SK-MEL-5 (cell line): Measurements from ENCODE around the gene UNC13C. TPM values are rescaled to one million over a fixed set of nuclear protein-coding genes. Genes with fewer than 3 reads are reported as not detected.
"Not testable (repeated sequence)": the region's sequence is repeated elsewhere in the genome, so short reads cannot be mapped to it uniquely, and the experiment has no call there.

Experiments used
- DNase-seq: peaks from one replicate; pipeline ENCODE4 v3.0.0-alpha.2; 2016; ENCODE audit warnings: low read depth, low spot score
- in situ Hi-C: cut with HindIII; loops from 2 replicates; pipeline ENCODE4 v1.10.0; 2016; ENCODE audit warnings: low sequenced_read_pairs, high pct_unique_total_duplicates, low pct_unique_long_range_greater_than_20kb
- total RNA-seq: library from RNA; depleted of rRNA; stranded (reverse); fragments of >200 nt; shearing (Covaris generic); gene quantifications from 2 replicates; pipeline ENCODE4 v1.2.3, GENCODE V29; 2014

UNC13C gene
- total RNA-seq, 1 experiment from 2014 or later: not detected

GRCh38 chr15:54322341-54322740, 344.1 kb downstream of the UNC13C start:
- in situ Hi-C loops: no loop called here
- no peak for DNase-seq

DNA sequence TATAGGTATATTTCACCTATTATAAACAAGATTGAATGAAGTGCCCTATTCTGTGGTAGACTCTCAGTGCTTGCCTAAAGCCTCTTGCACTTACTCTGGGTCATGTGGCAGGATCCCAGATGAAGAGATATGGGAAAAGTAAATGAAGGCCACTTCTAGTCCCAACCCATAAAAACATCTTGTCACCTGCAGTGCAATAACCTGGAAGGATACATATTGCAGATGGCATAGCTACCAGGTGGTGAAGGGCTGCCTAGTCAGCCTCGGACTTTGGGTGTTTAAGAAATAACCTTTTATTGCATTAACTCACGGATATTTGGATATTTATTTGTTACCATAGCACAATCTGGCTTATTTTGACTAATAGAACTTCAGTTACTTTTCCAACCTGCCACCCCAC, 367.1 kb downstream of the UNC13C start:
- in situ Hi-C loops: no loop called here
- DNase-seq: no peak

- no peak for DNase-seq
- in situ Hi-C loops: no loop called here
Observed at GRCh38 chr15:54345827-54346226, 367.6 kb downstream of the UNC13C start.

DNA sequence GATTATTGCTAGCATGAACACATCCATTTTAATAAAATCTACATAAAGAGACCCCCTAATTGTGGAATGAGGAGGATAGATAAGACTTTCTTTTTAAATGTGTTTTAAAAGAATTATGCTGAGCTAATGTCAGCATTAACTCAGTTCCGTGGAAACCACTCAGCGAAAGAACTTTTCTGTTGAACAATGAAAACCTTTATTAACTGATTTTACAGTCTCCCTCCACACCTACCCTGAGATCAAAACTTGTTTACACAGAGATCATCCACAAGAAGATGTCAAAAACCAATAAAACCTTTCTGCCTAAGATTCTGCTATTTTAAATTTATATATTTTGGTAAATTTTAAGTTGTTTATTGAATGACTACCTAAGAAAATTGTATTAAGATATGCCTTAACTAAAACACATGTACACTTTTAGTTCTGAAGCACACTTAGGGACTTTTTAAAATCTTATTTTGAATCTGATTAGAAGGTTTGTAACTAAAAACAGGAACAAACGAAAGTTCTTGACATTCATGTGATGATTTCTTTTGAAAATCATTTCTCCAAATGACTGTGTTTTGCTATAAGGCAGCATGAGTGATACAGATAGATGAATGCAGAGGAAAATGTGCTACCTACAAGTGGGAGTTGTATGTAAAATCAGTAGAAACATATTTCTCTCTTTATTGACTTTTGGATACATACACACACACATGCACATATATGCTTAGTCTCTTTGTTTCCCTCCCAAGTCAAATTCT, 369.0 kb downstream of the UNC13C start:
- no peak for DNase-seq
- in situ Hi-C loops: no loop called here

DNA sequence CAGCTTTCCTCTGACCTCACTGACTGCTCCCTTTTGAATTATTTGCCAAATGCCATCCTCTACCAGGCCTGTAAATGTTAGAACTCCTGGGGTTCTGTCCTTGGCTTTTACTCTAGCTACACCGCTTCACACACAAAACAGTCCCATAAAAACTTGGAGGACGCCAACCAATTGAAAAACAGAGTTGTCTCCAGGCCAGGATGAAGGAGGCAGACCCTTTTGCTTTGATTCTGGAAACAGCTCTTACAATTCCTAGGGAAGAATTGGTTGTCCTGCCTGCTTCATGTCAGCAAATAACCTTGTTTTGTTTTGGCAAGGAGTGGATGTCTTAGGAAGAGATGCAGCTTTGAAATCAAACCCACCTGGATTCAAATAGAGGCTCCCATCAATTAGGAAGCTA, 375.5 kb downstream of the UNC13C start:
- in situ Hi-C loops: no loop called here
- no peak for DNase-seq

- in situ Hi-C loops: no loop called here
- DNase-seq: no peak
Observed at GRCh38 chr15:54354341-54354740, 376.1 kb downstream of the UNC13C start.

- no peak for DNase-seq
- in situ Hi-C loops: no loop called here
Observed at GRCh38 chr15:54364961-54365360, 386.7 kb downstream of the UNC13C start.

GRCh38 chr15:54373332-54373731, 395.1 kb downstream of the UNC13C start:
- DNase-seq: no peak
- in situ Hi-C loops: no loop called here

DNA sequence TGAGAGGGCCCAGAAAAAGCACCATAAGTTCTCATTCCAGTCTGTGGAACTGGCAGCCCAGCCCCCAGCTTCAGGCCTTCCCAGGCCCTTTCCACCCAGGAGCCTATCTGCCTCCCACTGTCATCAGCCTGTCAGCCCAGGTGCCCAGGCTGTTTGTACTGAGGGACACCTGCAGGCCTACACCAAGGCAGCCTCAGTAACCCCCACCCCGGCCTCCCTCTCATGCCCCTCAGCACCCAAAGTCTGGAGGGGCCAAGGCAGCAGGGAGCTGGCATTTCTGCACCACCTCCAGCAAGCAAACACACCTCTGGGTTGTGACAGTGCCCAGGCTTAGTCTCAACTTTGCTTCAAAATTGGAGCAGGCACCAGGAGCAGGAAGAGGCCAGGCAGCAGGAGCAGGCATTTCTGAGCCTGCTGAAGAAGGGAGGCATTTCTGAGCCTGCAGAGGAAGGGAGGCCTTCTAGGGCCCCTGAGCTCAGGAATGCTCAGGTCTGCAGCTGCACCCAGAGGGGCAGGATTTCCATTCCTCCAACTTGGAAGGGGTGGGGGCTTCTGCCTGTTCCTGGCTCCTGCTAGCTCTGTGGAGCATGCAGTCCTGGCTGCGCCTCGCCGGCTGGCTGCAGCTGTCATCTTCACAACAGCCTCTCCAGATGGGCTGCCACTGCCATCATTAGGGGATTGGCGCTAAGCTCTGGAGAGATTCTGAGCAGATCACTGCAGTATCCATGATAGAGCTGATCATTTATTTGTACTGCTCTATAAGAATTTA, 396.1 kb downstream of the UNC13C start:
- no peak for DNase-seq
- in situ Hi-C loops: no loop called here

- DNase-seq: no peak
- in situ Hi-C loops: no loop called here
Observed at GRCh38 chr15:54387799-54388198, 409.6 kb downstream of the UNC13C start.

GRCh38 chr15:54388746-54389145, 410.5 kb downstream of the UNC13C start:
- in situ Hi-C loops: no loop called here
- DNase-seq: no peak

GRCh38 chr15:54410481-54410880, 432.2 kb downstream of the UNC13C start:
- DNase-seq: no peak
- in situ Hi-C loops: no loop called here

DNA sequence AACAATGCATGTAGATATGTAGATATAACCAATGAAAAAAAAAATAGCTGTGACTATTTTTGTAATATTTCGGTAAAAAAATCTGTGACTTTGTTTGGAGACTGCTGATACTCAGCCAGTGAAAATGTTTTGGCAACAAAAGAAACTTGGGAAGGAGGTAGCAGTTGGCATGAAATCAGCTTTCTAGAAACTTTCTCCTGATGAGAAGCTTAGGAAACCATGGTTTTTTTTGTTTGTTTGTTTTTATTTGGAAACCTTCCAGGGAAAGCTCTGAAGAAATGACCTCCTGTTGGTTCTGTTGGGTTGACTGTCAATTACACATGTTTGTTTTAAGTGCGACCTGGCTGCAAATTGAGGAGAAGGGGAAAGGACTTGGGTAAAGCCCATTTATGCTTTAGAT, 445.9 kb downstream of the UNC13C start:
- in situ Hi-C loops: no loop called here

DNA sequence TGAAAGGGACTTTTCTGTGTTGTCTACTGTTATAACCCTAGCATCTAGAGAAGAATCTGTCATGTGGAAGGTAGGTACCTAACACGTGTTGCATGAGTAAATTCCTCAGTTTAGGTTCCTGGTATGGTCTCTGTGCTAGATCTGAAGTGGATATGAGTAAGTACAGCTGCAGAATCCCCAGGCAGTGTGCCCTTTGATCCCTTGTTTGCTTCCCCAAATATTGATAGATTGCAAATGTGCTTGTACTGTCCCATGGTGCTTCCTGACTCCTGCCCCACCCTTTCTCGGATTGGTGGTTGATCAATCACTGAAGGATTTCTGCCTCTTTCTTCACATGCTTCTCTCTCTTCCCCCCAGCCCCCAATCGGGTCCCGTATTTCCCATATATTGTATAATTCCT, 450.4 kb downstream of the UNC13C start:
- DNase-seq: no peak
- in situ Hi-C loops: no loop called here

More for the DNA sequence above, 445.9 kb downstream of the UNC13C start:
- no peak for DNase-seq

DNA sequence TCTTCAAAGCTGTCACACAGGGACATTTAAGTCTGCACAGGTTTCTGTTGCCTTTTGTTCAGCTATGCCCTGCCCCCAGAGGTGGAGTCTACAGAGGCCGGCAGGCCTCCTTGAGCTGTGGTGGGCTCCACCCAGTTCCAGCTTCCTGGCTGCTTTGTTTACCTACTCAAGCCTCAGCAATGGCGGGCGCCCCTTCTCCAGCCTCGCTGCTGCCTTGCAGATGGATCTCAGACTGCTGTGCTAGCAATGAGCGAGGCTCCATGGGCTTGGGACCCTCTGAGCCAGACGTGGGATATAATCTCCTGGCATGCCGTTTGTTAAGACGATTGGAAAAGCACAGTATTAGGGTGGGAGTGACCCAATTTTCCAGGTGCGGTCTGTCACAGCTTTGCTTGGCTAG, 472.0 kb downstream of the UNC13C start:
- in situ Hi-C loops, DNase-seq: not testable (repeated sequence)

DNA sequence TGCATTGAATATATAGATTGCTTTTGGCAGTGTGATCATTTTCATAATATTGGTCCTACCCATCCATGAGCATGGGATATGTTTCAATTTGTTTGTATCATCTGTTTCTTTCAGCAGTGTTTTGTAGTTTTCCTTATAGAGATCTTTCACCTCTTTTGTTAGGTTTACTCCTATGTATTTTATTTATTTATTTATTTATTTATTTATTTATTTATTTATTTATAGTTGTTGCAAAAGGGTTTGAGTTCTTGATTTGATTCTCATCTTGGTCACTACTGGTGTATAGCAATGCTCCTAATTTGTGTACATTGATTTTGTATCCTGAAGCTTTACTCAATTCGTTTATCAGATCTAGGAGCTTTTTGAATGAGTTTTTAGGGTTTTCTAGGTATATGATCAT, 478.2 kb downstream of the UNC13C start:
- DNase-seq: no peak
- in situ Hi-C loops: no loop called here

DNA sequence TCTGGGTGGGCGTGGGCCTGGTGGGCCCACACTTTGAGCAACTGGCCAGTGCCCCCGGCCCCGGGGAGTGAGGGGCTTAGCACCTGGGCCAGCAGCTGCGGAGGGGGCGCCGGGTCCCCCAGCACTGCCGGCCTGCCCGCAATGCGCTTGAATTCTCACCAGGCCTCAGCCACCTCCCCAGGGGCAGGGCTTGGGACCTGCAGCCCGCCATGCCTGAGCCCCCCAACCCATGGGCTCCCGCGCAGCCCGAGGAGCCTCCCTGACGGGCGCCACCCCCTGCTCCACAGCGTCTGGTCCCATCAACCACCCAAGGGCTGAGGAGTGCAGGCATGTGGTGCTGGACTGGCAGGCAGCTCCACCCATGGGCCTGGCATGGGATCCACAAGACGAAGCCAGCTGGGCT, 484.3 kb downstream of the UNC13C start:
- in situ Hi-C loops: no loop called here

GRCh38 chr15:54481819-54482218, 503.6 kb downstream of the UNC13C start:
- in situ Hi-C loops: no loop called here
- no peak for DNase-seq

More for the DNA sequence above, 484.3 kb downstream of the UNC13C start:
- DNase-seq: no peak

GRCh38 chr15:54482251-54482650, 504.0 kb downstream of the UNC13C start:
- in situ Hi-C loops: no loop called here
- no peak for DNase-seq
